WTC11 (cell line): ENCODE measurements around the gene WDPCP.

Source experiments
- CBFB ChIP-seq: sonication (generic); formaldehyde crosslinking; IDR thresholded peaks from 2 replicates; pipeline ENCODE4 v1.8.1; 2022; ENCODE audit warnings: mild to moderate bottlenecking, low read depth, missing genetic modification reagents
- CREM ChIP-seq: sonication (generic); formaldehyde crosslinking; IDR thresholded peaks from 2 replicates; pipeline ENCODE4 v1.8.1; 2022; ENCODE audit warnings: mild to moderate bottlenecking, missing genetic modification reagents, moderate library complexity
- FOXK1 ChIP-seq: sonication (generic); formaldehyde crosslinking; IDR thresholded peaks from 2 replicates; pipeline ENCODE4 v1.8.0; 2022; ENCODE audit warnings: mild to moderate bottlenecking, moderate library complexity, missing genetic modification reagents
- IRF2 ChIP-seq: sonication (generic); formaldehyde crosslinking; IDR thresholded peaks from 2 replicates; pipeline ENCODE4 v1.8.0; 2022; ENCODE audit warnings: low read depth, missing genetic modification reagents, borderline replicate concordance
- NFATC4 ChIP-seq: fragments of 250-450 bp; sonication (Bioruptor Pico); IDR thresholded peaks from 2 replicates; pipeline ENCODE4 v1.9.0; 2021; ENCODE audit warnings: mild to moderate bottlenecking
- NR3C1 ChIP-seq: sonication (generic); formaldehyde crosslinking; conservative IDR thresholded peaks from 2 replicates; pipeline ENCODE4 v1.8.1; 2023; ENCODE audit warnings: low read depth, mild to moderate bottlenecking, missing genetic modification reagents
- TEAD4 ChIP-seq: sonication (generic); formaldehyde crosslinking; IDR thresholded peaks from 2 replicates; pipeline ENCODE4 v1.8.0; 2022; ENCODE audit warnings: mild to moderate bottlenecking, missing genetic modification reagents
- ZNF396 ChIP-seq: fragments of 250-450 bp; sonication (Bioruptor Pico); IDR thresholded peaks from 2 replicates; pipeline ENCODE4 v1.8.0; 2021; ENCODE audit warnings: mild to moderate bottlenecking, moderate library complexity, borderline replicate concordance
- ZNF423 ChIP-seq: fragments of 250-450 bp; sonication (Bioruptor Pico); IDR thresholded peaks from 2 replicates; pipeline ENCODE4 v2.1.2; 2022; ENCODE audit warnings: mild to moderate bottlenecking, moderate library complexity
- TF ChIP-seq, protein P1 (sequence below): sonication (generic); formaldehyde crosslinking; IDR thresholded peaks from 2 replicates; pipeline ENCODE4 v1.8.1; 2022; ENCODE audit warnings: missing genetic modification reagents, borderline replicate concordance
- TF ChIP-seq, protein P2 (sequence below): fragments of 200-600 bp; IDR thresholded peaks from 2 replicates; pipeline ENCODE4 v1.8.0; 2022; ENCODE audit warnings: antibody characterized with exemption
- TF ChIP-seq, protein P3 (sequence below): sonication (generic); formaldehyde crosslinking; conservative IDR thresholded peaks from 2 replicates; pipeline ENCODE4 v1.8.1; 2022; ENCODE audit warnings: mild to moderate bottlenecking, missing genetic modification reagents
- TF ChIP-seq, protein P4 (sequence below): sonication (generic); formaldehyde crosslinking; IDR thresholded peaks from 2 replicates; pipeline ENCODE4 v1.8.1; 2022; ENCODE audit warnings: low read depth, mild to moderate bottlenecking, moderate library complexity, missing genetic modification reagents, borderline replicate concordance

DNA sequence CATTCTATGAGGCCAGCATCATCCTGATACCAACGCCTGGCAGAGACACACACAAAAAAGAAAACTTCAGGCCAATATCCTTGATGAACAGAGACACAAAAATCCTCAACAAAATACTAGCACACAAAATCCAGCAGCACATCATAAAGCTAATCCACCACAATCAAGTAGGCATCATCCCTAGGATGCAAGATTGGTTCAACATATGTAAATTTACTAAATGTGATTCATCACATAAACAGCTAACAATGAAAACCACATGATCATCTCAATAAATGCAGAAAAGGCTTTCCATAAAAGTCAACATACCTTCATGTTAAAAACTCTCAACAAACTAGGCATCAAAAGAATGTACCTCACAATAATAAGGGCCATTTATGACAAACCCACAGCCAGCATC lies 65.3 kb downstream of the WDPCP start:
- TF ChIP-seq, protein P1, sequence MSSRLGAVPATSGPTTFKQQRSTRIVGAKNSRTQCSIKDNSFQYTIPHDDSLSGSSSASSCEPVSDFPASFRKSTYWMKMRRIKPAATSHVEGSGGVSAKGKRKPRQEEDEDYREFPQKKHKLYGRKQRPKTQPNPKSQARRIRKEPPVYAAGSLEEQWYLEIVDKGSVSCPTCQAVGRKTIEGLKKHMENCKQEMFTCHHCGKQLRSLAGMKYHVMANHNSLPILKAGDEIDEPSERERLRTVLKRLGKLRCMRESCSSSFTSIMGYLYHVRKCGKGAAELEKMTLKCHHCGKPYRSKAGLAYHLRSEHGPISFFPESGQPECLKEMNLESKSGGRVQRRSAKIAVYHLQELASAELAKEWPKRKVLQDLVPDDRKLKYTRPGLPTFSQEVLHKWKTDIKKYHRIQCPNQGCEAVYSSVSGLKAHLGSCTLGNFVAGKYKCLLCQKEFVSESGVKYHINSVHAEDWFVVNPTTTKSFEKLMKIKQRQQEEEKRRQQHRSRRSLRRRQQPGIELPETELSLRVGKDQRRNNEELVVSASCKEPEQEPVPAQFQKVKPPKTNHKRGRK (CRISPR knock-in tag): no peak
- TF ChIP-seq FOXK1 (CRISPR knock-in tag) (no peak), NFATC4 (no peak), ZNF423 (CRISPR knock-in tag) (no peak), TEAD4 (CRISPR knock-in tag) (no peak), CBFB (CRISPR knock-in tag) (no peak), IRF2 (CRISPR knock-in tag) (no peak), CREM (CRISPR knock-in tag) (no peak), ZNF396 (CRISPR knock-in tag) (no peak), NR3C1 (CRISPR knock-in tag) (no peak)
- TF ChIP-seq, protein P2, sequence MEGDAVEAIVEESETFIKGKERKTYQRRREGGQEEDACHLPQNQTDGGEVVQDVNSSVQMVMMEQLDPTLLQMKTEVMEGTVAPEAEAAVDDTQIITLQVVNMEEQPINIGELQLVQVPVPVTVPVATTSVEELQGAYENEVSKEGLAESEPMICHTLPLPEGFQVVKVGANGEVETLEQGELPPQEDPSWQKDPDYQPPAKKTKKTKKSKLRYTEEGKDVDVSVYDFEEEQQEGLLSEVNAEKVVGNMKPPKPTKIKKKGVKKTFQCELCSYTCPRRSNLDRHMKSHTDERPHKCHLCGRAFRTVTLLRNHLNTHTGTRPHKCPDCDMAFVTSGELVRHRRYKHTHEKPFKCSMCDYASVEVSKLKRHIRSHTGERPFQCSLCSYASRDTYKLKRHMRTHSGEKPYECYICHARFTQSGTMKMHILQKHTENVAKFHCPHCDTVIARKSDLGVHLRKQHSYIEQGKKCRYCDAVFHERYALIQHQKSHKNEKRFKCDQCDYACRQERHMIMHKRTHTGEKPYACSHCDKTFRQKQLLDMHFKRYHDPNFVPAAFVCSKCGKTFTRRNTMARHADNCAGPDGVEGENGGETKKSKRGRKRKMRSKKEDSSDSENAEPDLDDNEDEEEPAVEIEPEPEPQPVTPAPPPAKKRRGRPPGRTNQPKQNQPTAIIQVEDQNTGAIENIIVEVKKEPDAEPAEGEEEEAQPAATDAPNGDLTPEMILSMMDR: no peak
- TF ChIP-seq, protein P3, sequence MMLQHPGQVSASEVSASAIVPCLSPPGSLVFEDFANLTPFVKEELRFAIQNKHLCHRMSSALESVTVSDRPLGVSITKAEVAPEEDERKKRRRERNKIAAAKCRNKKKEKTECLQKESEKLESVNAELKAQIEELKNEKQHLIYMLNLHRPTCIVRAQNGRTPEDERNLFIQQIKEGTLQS (CRISPR knock-in tag): no peak
- TF ChIP-seq, protein P4, sequence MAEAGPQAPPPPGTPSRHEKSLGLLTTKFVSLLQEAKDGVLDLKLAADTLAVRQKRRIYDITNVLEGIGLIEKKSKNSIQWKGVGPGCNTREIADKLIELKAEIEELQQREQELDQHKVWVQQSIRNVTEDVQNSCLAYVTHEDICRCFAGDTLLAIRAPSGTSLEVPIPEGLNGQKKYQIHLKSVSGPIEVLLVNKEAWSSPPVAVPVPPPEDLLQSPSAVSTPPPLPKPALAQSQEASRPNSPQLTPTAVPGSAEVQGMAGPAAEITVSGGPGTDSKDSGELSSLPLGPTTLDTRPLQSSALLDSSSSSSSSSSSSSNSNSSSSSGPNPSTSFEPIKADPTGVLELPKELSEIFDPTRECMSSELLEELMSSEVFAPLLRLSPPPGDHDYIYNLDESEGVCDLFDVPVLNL: no peak
